Thyroid gland (tissue), 4 donors: ENCODE data around the gene QKI.

ENCODE experiments used
- POLR2A ChIP-seq, 2 donors: fragments of 450-650 bp; IDR thresholded peaks; one replicate each; pipeline ENCODE4 v1.6.1; 2017; ENCODE audit warnings: antibody characterized with exemption in 2 of 2, mild to moderate bottlenecking in 2 of 2, moderate library complexity in 1 of 2
- TF ChIP-seq, protein P1 (sequence below), 6 experiments: fragments of 200-600 bp in 3 of 6; fragments of 450-650 bp in 3 of 6; sonication (generic) in 3 of 6; IDR thresholded peaks; one replicate each; pipeline ENCODE4 v1.5.1; 2016 to 2019; ENCODE audit warnings: antibody characterized with exemption in 6 of 6, mild to moderate bottlenecking in 2 of 6, inconsistent platforms in 1 of 6, moderate library complexity in 1 of 6

DNA sequence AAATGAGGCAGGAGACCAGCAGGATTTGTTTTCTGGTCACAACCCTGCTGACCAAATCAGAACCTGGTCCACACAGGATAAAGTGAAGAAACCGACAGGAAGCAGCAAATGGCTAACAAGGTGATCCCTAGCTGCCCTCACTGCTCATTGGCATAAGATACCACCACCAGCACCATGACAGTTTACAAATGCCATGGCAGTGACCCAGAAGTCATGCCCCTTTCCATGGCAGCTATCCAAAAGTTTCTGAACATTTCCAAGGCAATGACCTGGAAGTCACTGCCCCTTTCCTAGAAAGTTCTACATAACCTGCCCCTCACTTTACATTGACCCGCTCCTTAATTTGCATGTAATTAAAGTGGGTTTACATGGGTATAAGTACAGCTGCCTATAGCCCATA, 185.2 kb downstream of the QKI start:
- TF ChIP-seq, protein P1, sequence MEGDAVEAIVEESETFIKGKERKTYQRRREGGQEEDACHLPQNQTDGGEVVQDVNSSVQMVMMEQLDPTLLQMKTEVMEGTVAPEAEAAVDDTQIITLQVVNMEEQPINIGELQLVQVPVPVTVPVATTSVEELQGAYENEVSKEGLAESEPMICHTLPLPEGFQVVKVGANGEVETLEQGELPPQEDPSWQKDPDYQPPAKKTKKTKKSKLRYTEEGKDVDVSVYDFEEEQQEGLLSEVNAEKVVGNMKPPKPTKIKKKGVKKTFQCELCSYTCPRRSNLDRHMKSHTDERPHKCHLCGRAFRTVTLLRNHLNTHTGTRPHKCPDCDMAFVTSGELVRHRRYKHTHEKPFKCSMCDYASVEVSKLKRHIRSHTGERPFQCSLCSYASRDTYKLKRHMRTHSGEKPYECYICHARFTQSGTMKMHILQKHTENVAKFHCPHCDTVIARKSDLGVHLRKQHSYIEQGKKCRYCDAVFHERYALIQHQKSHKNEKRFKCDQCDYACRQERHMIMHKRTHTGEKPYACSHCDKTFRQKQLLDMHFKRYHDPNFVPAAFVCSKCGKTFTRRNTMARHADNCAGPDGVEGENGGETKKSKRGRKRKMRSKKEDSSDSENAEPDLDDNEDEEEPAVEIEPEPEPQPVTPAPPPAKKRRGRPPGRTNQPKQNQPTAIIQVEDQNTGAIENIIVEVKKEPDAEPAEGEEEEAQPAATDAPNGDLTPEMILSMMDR (IDR thresholded peaks at IDR 0.05): no peak
- no peak for TF ChIP-seq POLR2A (IDR thresholded peaks at IDR 0.05)
